Endothelial cell of umbilical vein (primary cell): ENCODE measurements around the gene GSTP1. TPM values are rescaled to one million over a fixed set of nuclear protein-coding genes. Genes with fewer than 3 reads are reported as not detected.

Source experiments
- BruUV-seq: library from RNA; stranded (reverse); fragments of 400-500 nt; replicated peaks from 2 replicates; lab custom pipeline; 2021; lab: Mats Ljungman, UMichigan
- CTCF ChIA-PET: fragments of 300-600, 350-600 bp; sonication (Branson Sonifier 250); formaldehyde crosslinking; loops from one replicate; lab custom pipeline; 2021; ENCODE audit warnings: antibody characterized with exemption, inconsistent platforms; lab: Charles Lee
- POLR2A ChIA-PET: fragments of 300-600, 350-600 bp; sonication (Branson Sonifier 250); formaldehyde crosslinking; loops from one replicate; lab custom pipeline; 2021; ENCODE audit warnings: antibody characterized with exemption, inconsistent platforms; lab: Charles Lee
- DNase-seq: peaks from one replicate; pipeline ENCODE4 v3.0.0-alpha.2; 2011; ENCODE audit warnings: low read depth, low spot score
- FAIRE-seq: peaks from 2 replicates; lab custom pipeline; 2011; peaks lifted over from hg19 to GRCh38; lab: Jason Lieb, UNC
- H2AFZ ChIP-seq: 2 replicates; pipeline ENCODE4 v1.6.0; 2012; ENCODE audit warnings: low read depth, low read length, control low read depth, inconsistent platforms
- H3K27ac ChIP-seq: 2 replicates; pipeline ENCODE4 v1.5.1; 2011; ENCODE audit warnings: low read depth, mild to moderate bottlenecking, control low read depth, low read length, moderate library complexity; ENCODE audit not compliant: insufficient read depth
- H3K27me3 ChIP-seq, 2 experiments: 2 replicates each; pipeline versions ENCODE4 v1.6.0 to v1.6.1; 2011; ENCODE audit warnings: low read length in 2 of 2, mixed read lengths in 1 of 2; ENCODE audit not compliant: control insufficient read depth in 2 of 2, insufficient read depth in 2 of 2
- H3K36me3 ChIP-seq, 2 experiments: 2 replicates in 1 of 2; 3 replicates in 1 of 2; pipeline ENCODE4 v1.5.1; 2011; ENCODE audit warnings: low read length in 2 of 2, mild to moderate bottlenecking in 1 of 2, moderate library complexity in 1 of 2; ENCODE audit not compliant: control insufficient read depth in 2 of 2, insufficient read depth in 2 of 2; ENCODE audit errors: extremely low read depth in 1 of 2
- H3K4me1 ChIP-seq: 3 replicates; pipeline ENCODE4 v1.5.1; 2011; ENCODE audit warnings: mild to moderate bottlenecking, low read length; ENCODE audit not compliant: control insufficient read depth, insufficient read depth; ENCODE audit errors: extremely low read depth
- H3K4me2 ChIP-seq: 2 replicates; pipeline ENCODE4 v1.6.1; 2011; ENCODE audit warnings: low read length, control low read depth, mixed read lengths; ENCODE audit not compliant: insufficient read depth
- H3K4me3 ChIP-seq, 3 experiments: fragments of 200-600 bp in 1 of 3; sonication (generic), shearing (Covaris generic) in 1 of 3; replicated peaks in 1 of 3; 2 replicates each; pipeline ENCODE4 v1.5.1; 2011 to 2016; ENCODE audit warnings: control low read depth in 3 of 3, low read length in 3 of 3, mild to moderate bottlenecking in 2 of 3, inconsistent platforms in 1 of 3, low read depth in 1 of 3, moderate library complexity in 1 of 3; ENCODE audit not compliant: insufficient read depth in 1 of 3
- H3K79me2 ChIP-seq: 2 replicates; pipeline ENCODE4 v1.6.0; 2012; ENCODE audit warnings: low read length, inconsistent platforms; ENCODE audit not compliant: control insufficient read depth, insufficient read depth
- H3K9ac ChIP-seq: replicated peaks from 2 replicates; pipeline ENCODE3; 2011; ENCODE audit warnings: low read length, control low read depth; ENCODE audit not compliant: insufficient read depth; ENCODE audit errors: extremely low read depth
- H3K9me1 ChIP-seq: replicated peaks from 3 replicates; pipeline ENCODE4 v1.6.0; 2011; ENCODE audit warnings: mild to moderate bottlenecking, low read length; ENCODE audit not compliant: control insufficient read depth, insufficient read depth; ENCODE audit errors: extremely low read depth
- H3K9me3 ChIP-seq: replicated peaks from 2 replicates; pipeline ENCODE4 v1.5.1; 2012; ENCODE audit warnings: low read length, inconsistent platforms; ENCODE audit not compliant: control insufficient read depth, insufficient read depth
- H4K20me1 ChIP-seq: replicated peaks from 2 replicates; pipeline ENCODE3; 2011; ENCODE audit warnings: mild to moderate bottlenecking, low read length; ENCODE audit not compliant: control insufficient read depth, insufficient read depth; ENCODE audit errors: extremely low read depth
- CTCF ChIP-seq, 2 donors: IDR thresholded peaks; 1 replicate in 1 of 2; 2 replicates in 1 of 2; pipeline ENCODE4 v1.5.1; 2011; ENCODE audit warnings: low read length in 2 of 2, mild to moderate bottlenecking in 2 of 2, moderate library complexity in 2 of 2, control low read depth in 1 of 2, inconsistent platforms in 1 of 2, low read depth in 1 of 2; ENCODE audit not compliant: insufficient read depth in 1 of 2; ENCODE audit errors: extremely low read depth in 1 of 2
- EZH2 ChIP-seq: IDR thresholded peaks from 2 replicates; pipeline ENCODE4 v1.6.1; 2012; ENCODE audit warnings: borderline replicate concordance, low read depth, mild to moderate bottlenecking, moderate library complexity, low read length, inconsistent platforms; ENCODE audit not compliant: severe bottlenecking
- FOS ChIP-seq: IDR thresholded peaks from 2 replicates; pipeline ENCODE4 v1.6.1; 2011; ENCODE audit warnings: mild to moderate bottlenecking, low read length, moderate library complexity, borderline replicate concordance; ENCODE audit not compliant: insufficient read depth
- GATA2 ChIP-seq: IDR thresholded peaks from 2 replicates; pipeline ENCODE4 v1.7.0; 2011; ENCODE audit warnings: low read depth, mild to moderate bottlenecking, moderate library complexity, mixed read lengths, low read length; ENCODE audit not compliant: insufficient read length, insufficient read depth
- JUN ChIP-seq: IDR thresholded peaks from 2 replicates; pipeline ENCODE4 v1.6.1; 2011; ENCODE audit warnings: borderline replicate concordance, low read depth; ENCODE audit not compliant: insufficient read length, insufficient read depth
- MAX ChIP-seq: IDR thresholded peaks from 2 replicates; pipeline ENCODE4 v1.6.1; 2011; ENCODE audit not compliant: insufficient read depth, insufficient read length
- MYC ChIP-seq: IDR thresholded peaks from one replicate; pipeline ENCODE4 v1.6.1; 2011; ENCODE audit warnings: mild to moderate bottlenecking, low read depth, low read length
- POLR2A ChIP-seq: IDR thresholded peaks from 2 replicates; pipeline ENCODE4 v1.6.1; 2012; ENCODE audit warnings: low read depth, mild to moderate bottlenecking, control low read depth, low read length
- POLR2AphosphoS5 ChIP-seq: IDR thresholded peaks from 2 replicates; pipeline ENCODE4 v1.6.1; 2012; ENCODE audit warnings: low read depth, mild to moderate bottlenecking, control low read depth, low read length, moderate library complexity; ENCODE audit not compliant: insufficient read depth
- dilution Hi-C: fragments of 300-500 bp; cut with MboI; formaldehyde crosslinking; loops from one replicate; pipeline ENCODE4 v1.15.0; 2019; ENCODE audit warnings: low sequenced_read_pairs; ENCODE audit not compliant: extremely low pct_ligation_motif_present
- intact Hi-C: fragments of 100-400 bp; cut with micrococcal nuclease; formaldehyde crosslinking; loops from one replicate; pipeline ENCODE4 v1.10.0; 2022
- polyA plus RNA-seq, 4 experiments: library from polyadenylated mRNA; depleted of rRNA in 3 of 4; stranded (reverse) in 3 of 4; unstranded in 1 of 4; fragments of >200 nt; gene quantifications; 2 replicates each; pipeline versions ENCODE4 v1.2.1 to v1.2.3, GENCODE V29; 2011 to 2012; ENCODE audit warnings: missing spikeins in 1 of 4
- total RNA-seq: library from RNA; stranded (reverse); gene quantifications from 2 replicates; pipeline ENCODE4 v1.2.3, GENCODE V29; 2021

GSTP1 gene
- total and polyA plus RNA-seq, 2 donors (not counting 3 experiments of a cell fraction or from before 2014, with no cell fraction given): 962 to 2,277 TPM

GRCh38 chr11:67539550-67539949 lies 44.1 kb upstream of the GSTP1 start:
- no peak for TF ChIP-seq JUN
- TF ChIP-seq POLR2AphosphoS5: no peak
- TF ChIP-seq POLR2A: no peak
- TF ChIP-seq FOS: no peak
- no peak for TF ChIP-seq MYC
- no peak for TF ChIP-seq GATA2
- TF ChIP-seq CTCF (IDR thresholded peaks at IDR 0.05; ENCODE audit: extremely low read depth in 1 of 2, insufficient read depth in 1 of 2, low read depth in 1 of 2, low read length in 2 of 2): no peak
- no peak for TF ChIP-seq MAX
- no peak for TF ChIP-seq EZH2
- Histone ChIP-seq H3K9me1 (no peaks in the 10 kb centered on the region), H3K4me1 (no peaks in the 10 kb centered on the region), H3K9me3 (no peaks in the 10 kb centered on the region), H3K79me2 (no peaks in the 10 kb centered on the region), H3K27me3 (no peaks in the 10 kb centered on the region), H3K36me3 (no peaks in the 10 kb centered on the region), H3K4me3 (no peak overlapping the region), H4K20me1 (no peaks in the 10 kb centered on the region), H3K27ac (no peak overlapping the region), H3K4me2 (no peak overlapping the region), H3K9ac (no peak overlapping the region), H2AFZ (no peak overlapping the region)
- dilution Hi-C loops (no loop called here), intact Hi-C loops (no loop called here)
- ChIA-PET CTCF (no interaction called here), POLR2A (no interaction called here)
- no peak for FAIRE-seq
- DNase-seq: no peak
- BruUV-seq: no TSS peak
